Esophagus squamous epithelium (tissue), 5 donors: ENCODE measurements around the gene FGD6. TPM values are rescaled to one million over a fixed set of nuclear protein-coding genes. Genes with fewer than 3 reads are reported as not detected.
"Not testable (repeated sequence)": the region's sequence is repeated elsewhere in the genome, so short reads cannot be mapped to it uniquely, and the experiment has no call there.

Experiments
- DNase-seq: peaks from one replicate; lab custom pipeline; 2025; lab: John Stamatoyannopoulos, UW
- H3K27ac ChIP-seq, 4 donors: fragments of 200-600 bp; sonication (generic); one replicate each; pipeline ENCODE4 v1.5.1; 2016 to 2019; ENCODE audit warnings: mild to moderate bottlenecking in 1 of 4
- H3K27me3 ChIP-seq, 4 donors: fragments of 200-600 bp; sonication (generic); 1 replicate in 3 of 4; 2 replicates in 1 of 4; pipeline versions ENCODE4 v1.5.1 to v1.6.0; 2017 to 2021; ENCODE audit warnings: antibody characterized with exemption in 1 of 4
- H3K36me3 ChIP-seq, 3 donors: fragments of 200-600 bp; sonication (generic); one replicate each; pipeline ENCODE4 v1.5.1; 2016 to 2019
- H3K4me1 ChIP-seq, 3 donors: fragments of 200-600 bp; sonication (generic); one replicate each; pipeline ENCODE4 v1.5.1; 2017 to 2019
- H3K4me3 ChIP-seq, 4 donors: fragments of 200-600 bp; sonication (generic); 1 replicate in 3 of 4; 2 replicates in 1 of 4; pipeline ENCODE4 v1.5.1; 2016 to 2019; ENCODE audit warnings: mild to moderate bottlenecking in 2 of 4, moderate library complexity in 1 of 4
- H3K9me3 ChIP-seq, 3 donors: fragments of 200-600 bp; sonication (generic); one replicate each; pipeline ENCODE4 v1.5.1; 2016 to 2019
- POLR2A ChIP-seq, 4 donors: fragments of 450-650 bp; IDR thresholded peaks; one replicate each; pipeline ENCODE4 v1.6.1; 2017; ENCODE audit warnings: antibody characterized with exemption in 4 of 4, mild to moderate bottlenecking in 4 of 4, moderate library complexity in 3 of 4
- WGBS, 2 donors: methylation state at CpG; one replicate each; pipeline ENCODE4 v1.1.5; 2018; 5-methylcytosine and 5-hydroxymethylcytosine counted together
- intact Hi-C: fragments of 100-400 bp; cut with DNase I; formaldehyde crosslinking; loops from one replicate; pipeline ENCODE4 v1.15.0; 2022
- total RNA-seq, 4 donors: library from RNA; depleted of rRNA; stranded (reverse); fragments of >200 nt; gene quantifications; one replicate each; pipeline ENCODE4 v1.1.0, GENCODE V29; 2016
- TF ChIP-seq, protein P1 (sequence below), 6 experiments: fragments of 450-650 bp in 4 of 6; fragments of 200-600 bp in 2 of 6; sonication (generic) in 2 of 6; IDR thresholded peaks; one replicate each; pipeline ENCODE4 v1.5.1; 2016 to 2019; ENCODE audit warnings: antibody characterized with exemption in 6 of 6, mild to moderate bottlenecking in 4 of 6, moderate library complexity in 4 of 6
- donor health status: DM: yes; HTN: yes; CAD: no.

Gene FGD6
- total RNA-seq, 4 donors from 2014 or later: 10.0 to 19.1 (median 13.2) TPM

DNA sequence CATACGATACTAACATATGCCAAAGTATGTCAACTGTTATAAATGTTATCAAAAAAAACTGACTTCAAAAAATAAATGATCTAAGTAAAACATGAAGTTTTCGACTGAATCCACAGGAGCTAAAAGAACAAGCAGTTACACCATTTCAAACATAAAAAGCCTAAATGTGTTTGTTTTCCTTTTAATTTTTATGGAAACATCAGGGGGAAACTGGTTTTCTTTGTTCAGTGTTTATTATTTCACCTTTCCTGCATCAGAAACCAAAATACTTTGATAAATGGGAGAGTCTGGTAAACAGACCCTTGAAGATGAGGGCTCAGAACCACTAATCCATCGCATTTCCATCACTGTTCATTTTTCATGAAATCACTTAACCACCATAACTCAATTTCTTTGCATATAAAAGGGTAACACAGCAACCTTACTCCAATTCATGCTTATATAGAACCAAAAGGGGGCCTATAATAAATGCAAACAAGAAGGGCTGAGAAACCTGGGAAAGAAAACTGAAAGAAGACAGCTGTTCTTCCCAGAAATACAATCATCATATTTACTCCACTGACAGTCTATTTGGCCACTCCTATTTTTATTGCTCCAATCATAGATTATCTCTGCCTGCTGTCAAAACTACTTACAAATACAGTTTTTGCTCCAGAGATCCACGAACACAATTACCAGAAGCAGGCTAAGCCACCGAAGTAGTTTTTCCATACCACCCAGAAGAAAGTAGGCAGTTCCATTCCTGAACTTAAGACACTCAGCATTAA, 17.0 kb downstream of the FGD6 start:
- H3K4me3 ChIP-seq: peak overlapping the region in 2 of 4 donors; percentile 5 to 37
- WGBS, 2 donors: 34 to 42% methylated on average over 5 of the region's 5 CpGs
- H3K27ac ChIP-seq: peak overlapping the region; percentile 67 to 88 (median 80)
- H3K27me3 ChIP-seq: no peaks in the 10 kb centered on the region
- peaks cover 20 to 80% (median 43%) of the 10 kb centered on the region in 3 donors for H3K4me1 ChIP-seq
- intact Hi-C loops: no loop called here
- no peak for TF ChIP-seq POLR2A (IDR thresholded peaks at IDR 0.05)
- TF ChIP-seq, protein P1, sequence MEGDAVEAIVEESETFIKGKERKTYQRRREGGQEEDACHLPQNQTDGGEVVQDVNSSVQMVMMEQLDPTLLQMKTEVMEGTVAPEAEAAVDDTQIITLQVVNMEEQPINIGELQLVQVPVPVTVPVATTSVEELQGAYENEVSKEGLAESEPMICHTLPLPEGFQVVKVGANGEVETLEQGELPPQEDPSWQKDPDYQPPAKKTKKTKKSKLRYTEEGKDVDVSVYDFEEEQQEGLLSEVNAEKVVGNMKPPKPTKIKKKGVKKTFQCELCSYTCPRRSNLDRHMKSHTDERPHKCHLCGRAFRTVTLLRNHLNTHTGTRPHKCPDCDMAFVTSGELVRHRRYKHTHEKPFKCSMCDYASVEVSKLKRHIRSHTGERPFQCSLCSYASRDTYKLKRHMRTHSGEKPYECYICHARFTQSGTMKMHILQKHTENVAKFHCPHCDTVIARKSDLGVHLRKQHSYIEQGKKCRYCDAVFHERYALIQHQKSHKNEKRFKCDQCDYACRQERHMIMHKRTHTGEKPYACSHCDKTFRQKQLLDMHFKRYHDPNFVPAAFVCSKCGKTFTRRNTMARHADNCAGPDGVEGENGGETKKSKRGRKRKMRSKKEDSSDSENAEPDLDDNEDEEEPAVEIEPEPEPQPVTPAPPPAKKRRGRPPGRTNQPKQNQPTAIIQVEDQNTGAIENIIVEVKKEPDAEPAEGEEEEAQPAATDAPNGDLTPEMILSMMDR (IDR thresholded peaks at IDR 0.05): no peak
- no peak for DNase-seq
- no peaks in the 10 kb centered on the region for H3K36me3 ChIP-seq
- H3K9me3 ChIP-seq: no peaks in the 10 kb centered on the region

DNA sequence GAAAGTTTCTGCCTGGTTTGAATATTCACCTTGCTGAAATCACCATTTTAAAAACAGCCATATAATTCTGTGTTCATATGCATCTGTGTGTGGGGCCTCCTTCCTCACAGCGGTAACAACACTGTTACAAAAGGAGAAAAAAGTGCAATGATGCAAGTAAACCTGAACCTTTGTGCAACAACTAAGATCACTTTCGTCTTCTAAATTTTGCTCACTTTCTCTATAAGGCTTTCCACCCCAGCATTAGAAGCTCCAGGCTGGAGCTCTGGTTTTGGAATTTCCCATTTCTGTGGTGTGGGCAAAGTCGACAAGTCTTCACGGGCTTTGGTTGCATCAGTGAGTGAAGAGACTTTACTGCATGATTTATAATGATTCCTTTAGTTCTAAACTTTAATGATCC, 18.4 kb downstream of the FGD6 start:
- Histone ChIP-seq H3K4me1 (peaks cover 10 to 66% (median 31%) of the 10 kb centered on the region in 3 donors), H3K36me3 (no peaks in the 10 kb centered on the region), H3K27me3 (no peaks in the 10 kb centered on the region), H3K9me3 (no peaks in the 10 kb centered on the region), H3K27ac (peak overlapping the region; percentile 42 to 88 (median 68)), H3K4me3 (no peak overlapping the region)
- 24 to 55% methylated on average over 4 of the region's 4 CpGs for WGBS, 2 donors
- no peak for DNase-seq
- TF ChIP-seq, protein P1 (IDR thresholded peaks at IDR 0.05): no peak
- no peak for TF ChIP-seq POLR2A (IDR thresholded peaks at IDR 0.05)
- intact Hi-C loops: no loop called here

DNA sequence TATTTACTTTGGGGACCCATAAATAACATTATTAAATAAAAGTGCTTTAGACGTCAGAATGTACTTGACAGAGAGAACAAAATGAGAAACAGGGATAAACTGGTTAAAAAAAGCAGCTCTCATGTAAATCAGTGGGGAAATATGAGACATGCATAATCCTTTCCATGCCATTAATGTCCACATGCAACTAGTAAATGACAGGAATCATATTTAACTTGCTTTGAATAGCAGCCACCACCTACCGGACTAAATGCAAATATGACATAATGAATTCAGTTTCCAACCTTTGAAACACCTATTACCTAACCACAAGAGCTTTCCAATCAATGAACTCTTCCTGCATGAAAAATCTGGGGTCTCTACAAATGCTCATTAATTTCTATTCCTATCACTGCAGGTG, 19.6 kb downstream of the FGD6 start:
- WGBS, 2 donors: 56 to 57% methylated on average over 2 of the region's 2 CpGs

DNA sequence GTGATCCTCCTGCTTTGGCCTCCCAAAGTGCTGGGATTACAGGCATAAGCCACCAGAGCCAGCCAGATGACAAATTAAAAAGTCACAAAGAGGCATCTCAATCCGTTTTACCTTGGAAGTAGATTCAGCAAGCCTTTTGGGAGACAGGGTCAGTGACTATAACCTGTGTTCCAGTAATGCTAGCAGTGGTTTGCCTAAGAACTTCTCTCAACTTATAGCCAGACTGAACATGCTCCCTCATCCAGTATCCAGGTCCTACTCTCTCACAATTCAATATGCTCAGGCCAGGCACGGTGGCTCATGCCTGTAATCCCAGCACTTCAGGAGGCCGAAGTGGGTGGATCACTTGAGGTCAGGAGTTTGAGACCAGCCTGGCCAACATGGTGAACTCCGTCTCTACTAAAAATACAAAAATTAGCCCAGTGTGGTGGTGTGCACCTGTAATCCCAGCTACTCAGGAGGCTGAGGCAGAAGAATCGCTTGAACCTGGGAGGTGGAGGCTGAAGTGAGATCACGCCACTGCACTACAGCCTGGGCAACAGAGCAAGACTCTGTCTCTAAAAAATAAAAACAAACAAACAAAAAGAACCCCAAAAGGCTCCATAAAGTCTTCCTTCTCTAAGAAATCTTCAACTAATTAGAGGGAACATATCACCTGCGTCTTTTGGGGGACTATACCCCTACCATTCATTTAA, 20.2 kb downstream of the FGD6 start:
- H3K27me3 ChIP-seq, H3K36me3 ChIP-seq, intact Hi-C loops, H3K4me3 ChIP-seq, H3K9me3 ChIP-seq, DNase-seq: not testable (repeated sequence)
- peak overlapping the region in 1 of 4 donors; percentile 20 for H3K27ac ChIP-seq
- 89 to 91% methylated on average over 6 to 7 of the region's 7 CpGs for WGBS, 2 donors
- peaks cover 0 to 47% (median 17%) of the 10 kb centered on the region in 3 donors for H3K4me1 ChIP-seq

More for the DNA sequence above, 19.6 kb downstream of the FGD6 start:
- peak overlapping the region in 1 of 4 donors; percentile 20 for H3K27ac ChIP-seq
- no peaks in the 10 kb centered on the region for H3K27me3 ChIP-seq
- H3K36me3 ChIP-seq: no peaks in the 10 kb centered on the region
- TF ChIP-seq, protein P1 (IDR thresholded peaks at IDR 0.05): no peak
- TF ChIP-seq POLR2A (IDR thresholded peaks at IDR 0.05): no peak
- DNase-seq: no peak
- H3K4me1 ChIP-seq: peaks cover 0 to 53% (median 21%) of the 10 kb centered on the region in 3 donors
- intact Hi-C loops: no loop called here
- H3K4me3 ChIP-seq: no peak overlapping the region
- H3K9me3 ChIP-seq: no peaks in the 10 kb centered on the region

DNA sequence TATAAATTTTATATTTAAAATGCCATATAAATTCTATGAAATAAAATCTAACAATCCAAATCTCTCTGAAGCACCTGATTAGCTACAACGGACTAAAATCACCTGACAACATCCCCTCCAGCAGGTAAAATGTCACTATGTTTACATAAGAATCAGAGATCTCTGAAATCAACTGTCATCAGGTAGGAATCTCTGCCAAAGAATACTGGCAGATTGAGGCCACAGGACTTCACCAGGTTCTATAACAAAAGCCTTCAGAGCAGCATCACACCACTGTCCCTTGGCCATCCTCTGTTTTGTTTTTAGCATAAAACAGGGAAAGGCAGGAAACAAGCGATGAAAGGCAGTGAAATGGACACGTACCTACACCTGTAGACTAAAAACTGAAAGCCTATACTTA, 22.1 kb downstream of the FGD6 start:
- Histone ChIP-seq H3K4me1 (peaks cover 0 to 28% (median 7%) of the 10 kb centered on the region in 3 donors), H3K27me3 (no peaks in the 10 kb centered on the region), H3K9me3 (no peaks in the 10 kb centered on the region), H3K27ac (no peak overlapping the region), H3K4me3 (no peak overlapping the region), H3K36me3 (no peaks in the 10 kb centered on the region)
- no peak for DNase-seq
- 79 to 84% methylated on average over 3 of the region's 3 CpGs for WGBS, 2 donors
- TF ChIP-seq, protein P1 (IDR thresholded peaks at IDR 0.05): no peak
- TF ChIP-seq POLR2A (IDR thresholded peaks at IDR 0.05): no peak
- intact Hi-C loops: no loop called here
